Measurements from ENCODE around the gene FBXL22. TPM values are rescaled to one million over a fixed set of nuclear protein-coding genes. Genes with fewer than 3 reads are reported as not detected.

The FBXL22 gene
- total and polyA plus RNA-seq, 2 of the 4 experiments (the other 2 are of a cell fraction): 0.36 to 1.3 TPM

DNA sequence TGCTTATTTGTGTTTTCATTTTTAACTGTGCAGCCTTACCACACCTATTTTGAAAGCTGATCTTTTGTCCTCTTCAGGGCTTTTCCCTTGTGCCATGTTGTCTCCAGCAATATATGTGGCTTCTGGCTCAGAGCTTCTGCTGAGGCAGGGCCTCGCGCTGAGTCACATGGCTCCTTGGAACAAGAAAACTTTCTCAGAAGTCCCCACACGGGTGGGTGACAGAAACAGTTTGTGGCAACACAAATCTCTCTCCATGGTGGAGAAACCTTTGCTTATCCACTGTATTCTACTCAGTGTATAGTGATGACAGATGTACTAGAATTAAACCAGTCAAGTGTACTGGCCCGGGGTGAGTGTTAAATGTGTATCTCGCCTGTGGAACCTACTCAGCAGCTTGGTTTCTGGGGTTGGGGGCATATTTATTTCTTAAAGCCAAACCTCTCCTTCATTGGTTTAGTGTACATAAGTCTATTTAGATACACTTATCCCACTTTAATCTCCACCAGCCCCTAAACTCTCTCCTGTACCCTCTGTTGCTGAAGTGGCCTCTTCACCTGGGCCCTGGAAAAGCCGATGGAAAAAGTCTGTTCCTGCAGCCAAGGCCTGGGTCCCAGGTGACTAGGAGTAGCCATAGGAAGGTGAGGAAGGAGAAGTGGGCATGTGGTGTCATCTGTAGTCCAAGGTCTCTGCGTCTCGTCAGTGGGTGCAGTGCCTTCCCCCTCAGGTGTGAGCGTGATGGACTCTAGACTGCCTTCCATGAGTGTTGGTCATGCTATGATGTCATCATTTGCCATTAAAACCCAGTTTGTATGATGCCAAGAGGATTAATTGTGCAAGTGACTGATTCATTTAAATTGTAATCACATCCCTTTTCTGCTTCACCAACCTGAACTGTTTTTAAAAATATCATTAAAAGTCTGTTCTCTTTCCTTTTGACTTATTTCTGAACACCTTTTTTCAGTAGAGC lies 3.2 kb upstream of the FBXL22 start:
- in situ Hi-C loops (cut with MboI; ENCODE audit: low sequenced_read_pairs): no loop called here

More for the DNA sequence above, 3.2 kb upstream of the FBXL22 start:
- no peak overlapping the region for H3K14ac ChIP-seq (replicated peaks; ENCODE audit: low read depth, low read length)
- ChIA-PET POLR2A (ENCODE audit: unreplicated experiment) (no interaction called here), CTCF (no interaction called here)
- H3K4me1 ChIP-seq (ENCODE audit: control insufficient read depth, insufficient read depth, low read length): peaks cover 14% of the 10 kb centered on the region
- no peak overlapping the region for H3K27ac ChIP-seq (ENCODE audit: insufficient read depth, low read length)
- no peak overlapping the region for H2AK9ac ChIP-seq (replicated peaks; ENCODE audit: low read depth, low read length, poor library complexity)
- no peaks in the 10 kb centered on the region for H3K27me3 ChIP-seq (ENCODE audit: control insufficient read depth, insufficient read depth, low read length)
- no CpG with 5 or more reads among the region's 9 CpGs for WGBS, 2 experiments (ENCODE audit: extremely low coverage in 2 of 2, insufficient read length in 1 of 2)
- H2AFZ ChIP-seq (replicated peaks; ENCODE audit: low read length, poor library complexity): no peak overlapping the region
- H2BK20ac ChIP-seq (ENCODE audit: low read depth, low read length): no peak overlapping the region
- H3K18ac ChIP-seq (ENCODE audit: low read depth, low read length): no peak overlapping the region
- no peak overlapping the region for H3K56ac ChIP-seq (ENCODE audit: extremely low read depth, insufficient read depth, low read length)
- 0 out of 4 replicates have a peak, but pooled peaks cover 0 to 4% of the 10 kb centered on the region in 2 experiments for H3K79me1 ChIP-seq (ENCODE audit: low read depth in 1 of 2, low read length in 2 of 2)
- H4K91ac ChIP-seq (ENCODE audit: insufficient read depth, low read depth, low read length): no peak overlapping the region
- H4K20me1 ChIP-seq (ENCODE audit: insufficient read depth, low read length): no peaks in the 10 kb centered on the region
- no peak overlapping the region for H4K8ac ChIP-seq (ENCODE audit: low read depth in 2 of 2, low read length in 2 of 2)
- no peak overlapping the region for H2BK120ac ChIP-seq (ENCODE audit: low read depth, low read length)
- no peak overlapping the region for H3K23ac ChIP-seq (ENCODE audit: low read depth, low read length)
- intact Hi-C loops (cut with micrococcal nuclease) (no loop called here), dilution Hi-C loops (cut with HindIII; ENCODE audit: low sequenced_read_pairs, unreplicated experiment) (no loop called here)
- no peak overlapping the region for H3K9ac ChIP-seq (ENCODE audit: low read depth, low read length)
- no peak overlapping the region for H2BK15ac ChIP-seq (ENCODE audit: low read depth, low read length)
- H3K9me3 ChIP-seq (ENCODE audit: control insufficient read depth, insufficient read depth, low read length): no peaks in the 10 kb centered on the region
- H2AK5ac ChIP-seq (ENCODE audit: low read depth, low read length): no peak overlapping the region
- H2BK5ac ChIP-seq (ENCODE audit: low read depth, low read length, poor library complexity, severe bottlenecking): no peak overlapping the region
- no peak overlapping the region for H3K4ac ChIP-seq (ENCODE audit: low read depth, low read length)
- H3K36me3 ChIP-seq (ENCODE audit: control insufficient read depth, insufficient read depth, low read length): peaks cover 17% of the 10 kb centered on the region
- DNase-seq (no peak), ATAC-seq (ENCODE audit: low read depth) (no peak)
- no peak overlapping the region for H3K4me2 ChIP-seq (ENCODE audit: low read depth, low read length)
- TF ChIP-seq CEBPB (IDR thresholded peaks at IDR 0.05; ENCODE audit: low read depth, low read length) (0 out of 2 replicates have a peak, but pooled peaks have one; percentile 26), RCOR1 (IDR thresholded peaks at IDR 0.05; ENCODE audit: insufficient replicate concordance, low read length) (no peak)
- H3K4me3 ChIP-seq (ENCODE audit: insufficient read depth, low read depth, low read length): no peak overlapping the region
- peaks cover 19% of the 10 kb centered on the region for H3K9me1 ChIP-seq (ENCODE audit: insufficient read depth, low read length)
- no peak overlapping the region for H4K5ac ChIP-seq (ENCODE audit: low read depth, low read length)
- BruUV-seq (replicated peaks): no TSS peak

All from IMR-90 (cell line).